M059J (cell line): Measurements from ENCODE around the gene TNIP1. TPM values are rescaled to one million over a fixed set of nuclear protein-coding genes. Genes with fewer than 3 reads are reported as not detected.

Experiments
- DNase-seq: peaks from one replicate; pipeline ENCODE4 v3.0.0-alpha.2; 2012; ENCODE audit warnings: low read depth
- total RNA-seq: library from RNA; depleted of rRNA; stranded (reverse); fragments of >200 nt; shearing (Covaris generic); gene quantifications from 2 replicates; pipeline ENCODE4 v1.2.3, GENCODE V29; 2014

TNIP1 gene
- total RNA-seq, 1 experiment from 2014 or later: 116 TPM

GRCh38 chr5:151023047-151023615 is 57.7 kb downstream of the TNIP1 start:
- peak; percentile 85 for DNase-seq

- DNase-seq: peak; percentile 57
These were observed 58.3 kb downstream of the TNIP1 start for GRCh38 chr5:151022511-151023018.

DNA sequence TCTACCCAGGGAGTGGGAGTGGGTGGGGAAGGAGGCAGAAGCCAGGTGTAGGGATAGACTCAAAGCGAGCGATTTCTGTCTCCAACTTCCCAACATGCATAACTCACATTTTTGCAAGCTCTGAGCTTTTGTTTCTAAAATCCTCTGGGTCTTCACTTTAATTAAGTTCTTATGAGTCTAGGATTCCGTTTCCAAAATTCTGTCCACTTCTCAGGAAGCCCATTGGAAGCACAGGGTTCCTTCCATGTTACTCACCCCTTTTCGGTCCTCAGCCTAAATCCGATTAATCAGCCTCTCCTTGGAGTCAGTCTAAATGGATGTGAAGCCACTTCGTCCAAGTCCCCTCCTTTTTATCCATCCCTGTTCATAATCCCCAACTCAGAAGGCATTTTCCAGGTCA is 59.1 kb downstream of the TNIP1 start:
- no peak for DNase-seq

GRCh38 chr5:151020304-151021110 is 60.3 kb downstream of the TNIP1 start, which contains the start of gene GPX3:
TSS of gene GPX3 (plus strand) at chr5:151020591. CDS start at chr5:151020655, 64 bp downstream.
- peak; percentile 80 for DNase-seq

GRCh38 chr5:151019331-151019730 is 61.5 kb downstream of the TNIP1 start:
- no peak for DNase-seq

GRCh38 chr5:151018846-151019245 is 62.0 kb downstream of the TNIP1 start:
- no peak for DNase-seq

- DNase-seq: no peak
These were observed 62.9 kb downstream of the TNIP1 start for GRCh38 chr5:151017897-151018296.

GRCh38 chr5:151016700-151017099 is 64.1 kb downstream of the TNIP1 start:
- no peak for DNase-seq

DNA sequence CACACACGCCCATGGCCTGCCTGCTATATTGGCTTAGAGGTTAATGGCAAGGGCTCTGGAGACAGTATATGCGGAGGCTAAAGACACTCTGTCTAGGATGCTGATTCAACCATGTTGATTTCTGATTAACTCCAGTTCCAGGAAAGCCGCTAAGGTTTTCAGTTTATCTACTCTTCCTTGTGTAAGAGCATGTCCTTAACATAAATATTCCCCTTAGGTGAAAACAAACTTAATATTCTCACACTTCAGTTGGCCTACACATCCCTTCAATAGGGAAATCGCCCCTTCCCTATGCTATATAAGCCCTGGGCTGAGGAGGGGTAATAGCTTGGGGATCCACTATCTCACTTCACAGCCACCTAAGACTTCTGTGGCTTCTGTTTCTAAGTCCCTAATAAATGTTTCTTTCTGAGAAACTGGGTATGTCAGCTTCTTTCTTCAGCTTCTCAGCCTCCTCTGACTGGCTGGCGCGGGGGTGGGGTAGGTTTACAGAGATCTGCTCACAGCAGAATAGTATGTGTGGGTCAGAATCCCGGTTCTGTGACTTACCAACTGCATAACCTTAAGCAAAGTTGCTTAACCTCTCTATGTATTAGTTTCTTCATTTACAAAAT is 64.8 kb downstream of the TNIP1 start:
- DNase-seq: no peak

GRCh38 chr5:151014680-151015343 is 66.0 kb downstream of the TNIP1 start:
- no peak for DNase-seq

GRCh38 chr5:151012862-151013261 is 68.0 kb downstream of the TNIP1 start:
- DNase-seq: no peak

- DNase-seq: no peak
These were observed 71.9 kb downstream of the TNIP1 start for GRCh38 chr5:151008906-151009305.

DNA sequence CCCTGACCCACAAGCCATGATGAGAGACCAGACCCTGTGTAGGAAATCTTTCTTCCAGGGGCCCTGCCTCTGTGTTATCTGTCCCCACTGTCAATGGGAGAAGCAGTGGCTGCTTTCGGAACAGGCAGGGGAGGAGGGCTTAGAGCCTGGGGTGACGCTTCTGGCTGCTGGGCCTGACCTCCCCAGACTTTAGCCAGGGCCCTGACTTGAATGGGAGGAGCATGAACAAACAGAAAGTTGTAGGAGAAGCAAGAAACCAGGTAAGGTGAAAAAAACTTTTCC is 72.7 kb downstream of the TNIP1 start:
- DNase-seq: no peak

DNA sequence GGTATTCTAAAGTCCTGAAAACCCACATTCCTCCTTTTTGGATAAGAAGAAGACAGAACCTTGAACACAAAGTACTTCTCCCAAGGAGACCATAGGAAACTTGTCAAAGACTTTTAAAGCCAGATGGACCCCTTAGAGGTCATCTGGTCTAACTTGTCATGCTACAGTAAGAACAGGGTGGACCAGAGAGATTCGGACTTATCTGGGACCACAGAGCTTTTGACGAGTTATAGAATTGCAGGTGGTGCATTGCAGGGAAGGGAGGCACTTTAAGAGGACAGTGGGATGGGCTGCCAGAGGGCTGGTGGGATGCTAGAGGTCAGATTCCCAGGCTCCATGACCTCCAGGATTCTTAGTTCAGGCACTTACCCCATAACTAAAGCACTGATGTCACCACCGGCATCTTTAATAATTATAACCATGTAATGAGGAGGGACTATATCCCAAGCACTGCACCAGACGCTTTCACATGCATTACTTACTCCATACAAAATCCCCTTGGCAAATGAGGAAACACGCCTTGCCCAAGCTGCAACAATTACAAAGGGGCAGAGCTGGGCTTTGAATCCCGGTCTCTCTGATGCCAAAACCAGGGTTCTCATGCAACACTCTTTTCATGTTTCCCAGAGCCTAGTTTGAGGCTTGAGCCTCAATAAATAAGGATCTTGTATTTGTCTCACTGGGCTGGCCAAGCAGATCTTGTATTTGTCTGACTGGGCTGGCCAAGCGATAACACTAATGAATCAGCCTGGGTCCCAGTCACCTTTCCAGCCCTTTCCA is 73.2 kb downstream of the TNIP1 start:
- no peak for DNase-seq

GRCh38 chr5:151006704-151007334 is 74.0 kb downstream of the TNIP1 start:
- no peak for DNase-seq

DNA sequence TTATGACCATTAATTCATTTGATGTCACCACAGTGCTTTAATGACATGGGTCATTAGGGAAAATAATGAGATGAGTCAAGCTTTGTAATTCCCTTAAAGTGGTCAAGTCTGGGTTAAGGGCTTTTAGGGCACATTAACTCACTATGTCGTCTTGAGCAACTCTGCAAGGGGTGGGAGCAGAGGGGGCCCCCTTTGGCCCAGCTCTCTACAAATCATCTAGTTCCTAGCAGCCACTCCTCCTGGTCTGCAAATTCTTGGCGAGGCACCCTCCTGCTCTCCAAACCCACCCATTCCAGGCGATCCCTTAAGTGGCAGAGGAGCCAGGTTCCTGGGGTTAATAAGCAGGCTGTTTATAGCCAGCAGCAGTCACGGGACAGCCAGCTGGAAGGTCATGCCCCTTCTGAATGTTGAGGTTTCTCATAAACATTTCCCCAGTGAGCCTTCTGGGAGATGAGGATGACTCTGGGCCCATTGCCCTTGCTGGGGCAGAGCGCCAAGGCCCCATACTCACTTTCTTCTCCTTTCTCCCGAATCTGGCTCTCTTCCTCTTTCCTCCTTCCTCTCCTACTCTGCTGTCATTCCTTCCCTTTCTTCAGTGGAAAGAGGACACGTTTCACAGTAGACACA is 74.8 kb downstream of the TNIP1 start:
- DNase-seq: peak; percentile 81

DNA sequence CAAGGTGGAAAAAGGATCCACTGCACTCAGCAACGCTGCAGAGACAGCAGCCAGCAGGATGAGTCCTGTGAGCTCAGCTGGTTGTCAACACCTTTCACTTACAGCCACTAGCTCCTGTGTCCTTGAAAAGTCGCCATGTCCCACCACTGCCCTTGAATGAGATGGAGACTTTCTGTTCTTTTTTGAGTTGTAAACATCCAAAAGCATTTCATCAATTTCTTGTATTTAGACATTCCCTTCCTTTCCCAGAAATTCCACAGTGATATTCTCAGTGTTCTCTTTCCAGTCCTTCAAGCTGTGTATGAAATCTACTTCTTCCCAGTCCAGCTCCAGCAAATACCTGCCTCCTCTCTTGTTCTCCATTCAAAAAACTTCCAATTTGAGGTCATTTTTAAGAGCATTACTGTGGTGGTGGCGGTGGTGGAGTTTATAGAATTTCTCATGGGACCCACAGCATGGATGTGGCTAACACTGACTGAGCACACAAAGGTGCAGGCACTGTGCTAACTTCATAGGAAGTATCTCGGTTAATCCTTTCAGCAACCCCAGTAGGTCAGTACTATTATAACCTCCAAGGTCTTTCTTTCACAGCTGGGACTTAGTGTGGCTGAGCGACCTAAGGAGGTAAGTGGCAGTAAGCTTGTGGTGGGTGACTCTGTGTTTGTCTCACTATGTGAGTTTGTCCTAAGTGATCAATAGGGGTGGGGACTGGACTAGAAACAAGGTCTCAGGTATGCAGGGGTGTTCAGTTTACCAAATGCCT is 75.5 kb downstream of the TNIP1 start:
- DNase-seq: no peak

DNA sequence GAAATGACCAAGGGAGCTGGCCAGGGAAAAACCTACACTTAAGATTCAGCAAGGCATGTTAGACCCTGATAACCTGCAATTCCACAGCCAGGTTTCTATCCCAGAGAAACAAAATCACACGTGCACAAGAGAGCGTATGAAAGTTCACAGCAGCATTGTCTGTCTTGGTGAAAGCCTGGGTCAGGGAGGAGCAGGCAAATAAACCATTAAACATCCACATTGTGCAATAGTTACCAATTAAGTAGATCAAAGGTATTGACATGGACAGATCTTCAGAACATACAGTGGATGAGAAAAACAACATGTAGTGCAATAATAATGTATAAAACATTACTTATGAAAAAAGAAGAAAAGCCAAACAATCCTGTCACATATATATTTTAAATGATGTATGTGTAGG is 76.3 kb downstream of the TNIP1 start:
- no peak for DNase-seq

DNA sequence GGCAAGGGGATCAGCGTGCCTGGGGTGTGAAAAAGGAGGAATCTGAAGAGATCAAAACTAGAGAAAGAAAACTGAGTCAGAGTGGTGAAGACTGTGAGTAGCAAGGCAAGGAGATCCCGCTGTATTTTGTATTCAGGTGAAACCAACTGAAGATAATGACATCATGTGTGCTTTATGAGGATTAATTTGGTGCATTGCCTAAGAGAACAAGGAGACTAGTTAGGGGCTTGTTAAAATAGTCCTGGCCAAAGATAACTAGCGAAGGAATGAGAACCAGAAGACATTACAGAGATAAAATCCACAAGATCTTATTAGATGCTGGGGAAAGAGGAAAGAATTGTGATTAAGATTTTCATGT is 77.4 kb downstream of the TNIP1 start:
- DNase-seq: no peak
